Trophoblast cell (in vitro differentiated cells and primary cell): ENCODE results near the gene GAPDHS.

Experiments
- DNase-seq, 2 donors: peaks; one replicate each; pipeline ENCODE4 v3.0.0-alpha.2; 2016
- H2AFZ ChIP-seq: 2 replicates; pipeline ENCODE4 v1.6.1; 2013; ENCODE audit warnings: low read length, moderate library complexity, mild to moderate bottlenecking; ENCODE audit not compliant: insufficient read depth, poor library complexity
- H2AK5ac ChIP-seq: 2 replicates; pipeline ENCODE4 v1.6.1; 2013; ENCODE audit warnings: mild to moderate bottlenecking, low read length
- H2BK120ac ChIP-seq: 2 replicates; pipeline ENCODE4 v1.6.1; 2013; ENCODE audit warnings: low read length, mild to moderate bottlenecking, moderate library complexity; ENCODE audit not compliant: insufficient read depth, poor library complexity
- H2BK12ac ChIP-seq: 2 replicates; pipeline ENCODE4 v1.6.1; 2013; ENCODE audit warnings: mild to moderate bottlenecking, low read length, moderate library complexity
- H2BK5ac ChIP-seq: 2 replicates; pipeline ENCODE4 v1.6.1; 2013; ENCODE audit warnings: low read length, low read depth, moderate library complexity, mild to moderate bottlenecking; ENCODE audit not compliant: poor library complexity
- H3K14ac ChIP-seq: 2 replicates; pipeline ENCODE4 v1.6.1; 2013; ENCODE audit warnings: mild to moderate bottlenecking, low read length
- H3K18ac ChIP-seq: 2 replicates; pipeline ENCODE4 v1.6.1; 2013; ENCODE audit warnings: mild to moderate bottlenecking, low read length
- H3K23ac ChIP-seq: 2 replicates; pipeline ENCODE4 v1.6.1; 2013; ENCODE audit warnings: low read length
- H3K27ac ChIP-seq: 2 replicates; pipeline ENCODE4 v1.5.1; 2013; ENCODE audit warnings: low read depth, mild to moderate bottlenecking, inconsistent platforms, low read length, moderate library complexity
- H3K27me3 ChIP-seq: 2 replicates; pipeline ENCODE4 v1.6.1; 2013; ENCODE audit warnings: inconsistent platforms, mild to moderate bottlenecking, low read length, moderate library complexity; ENCODE audit not compliant: insufficient read depth
- H3K36me3 ChIP-seq, 2 experiments: 1 replicate in 1 of 2; 2 replicates in 1 of 2; pipeline ENCODE4 v1.6.1; 2013; ENCODE audit warnings: low read length in 2 of 2, mild to moderate bottlenecking in 2 of 2, moderate library complexity in 1 of 2; ENCODE audit not compliant: insufficient read depth in 2 of 2, control insufficient read depth in 1 of 2
- H3K4ac ChIP-seq: 2 replicates; pipeline ENCODE4 v1.6.1; 2013; ENCODE audit warnings: low read depth, mild to moderate bottlenecking, low read length, moderate library complexity
- H3K4me1 ChIP-seq, 2 experiments: 1 replicate in 1 of 2; 2 replicates in 1 of 2; pipeline ENCODE4 v1.6.1; 2013; ENCODE audit warnings: low read length in 2 of 2, mild to moderate bottlenecking in 2 of 2, moderate library complexity in 1 of 2; ENCODE audit not compliant: insufficient read depth in 2 of 2, control insufficient read depth in 1 of 2
- H3K4me2 ChIP-seq: 2 replicates; pipeline ENCODE4 v1.6.1; 2013; ENCODE audit warnings: inconsistent platforms, mild to moderate bottlenecking, low read length, moderate library complexity
- H3K4me3 ChIP-seq: 2 replicates; pipeline ENCODE4 v1.5.1; 2013; ENCODE audit warnings: mild to moderate bottlenecking, low read depth, low read length, inconsistent platforms
- H3K79me1 ChIP-seq: one replicate; pipeline ENCODE4 v1.6.1; 2013; ENCODE audit warnings: low read length
- H3K79me2 ChIP-seq: 2 replicates; pipeline ENCODE4 v1.6.1; 2013; ENCODE audit warnings: low read length, mild to moderate bottlenecking; ENCODE audit not compliant: control insufficient read depth, insufficient read depth, poor library complexity
- H3K9ac ChIP-seq: 2 replicates; pipeline ENCODE4 v1.6.1; 2013; ENCODE audit warnings: mild to moderate bottlenecking, low read length
- H3K9me3 ChIP-seq: 2 replicates; pipeline ENCODE4 v1.6.1; 2013; ENCODE audit warnings: low read depth, mild to moderate bottlenecking, control low read depth, inconsistent platforms, low read length; ENCODE audit not compliant: insufficient read depth
- H4K12ac ChIP-seq: 2 replicates; pipeline ENCODE4 v1.6.1; 2013; ENCODE audit warnings: low read depth, mild to moderate bottlenecking, low read length, moderate library complexity
- H4K8ac ChIP-seq: 2 replicates; pipeline ENCODE4 v1.6.1; 2013; ENCODE audit warnings: low read depth, mild to moderate bottlenecking, low read length, moderate library complexity
- H4K91ac ChIP-seq: one replicate; pipeline ENCODE4 v1.6.1; 2013; ENCODE audit warnings: low read depth, mild to moderate bottlenecking, low read length, moderate library complexity
- WGBS: extraction: QIAGEN DNeasy Blood & Tissue Kit; methylation state at CpG from one replicate; pipeline ENCODE4 v1.1.7; 2013; ENCODE audit warnings: missing lambda C conversion rate; ENCODE audit not compliant: insufficient read length, insufficient coverage; ENCODE audit errors: extremely low coverage; 5-methylcytosine and 5-hydroxymethylcytosine counted together

GAPDHS gene

GRCh38 chr19:35519291-35519690, 14.0 kb upstream of the GAPDHS start:
- Histone ChIP-seq H3K36me3 (no peaks in the 10 kb centered on the region), H2BK12ac (no peak overlapping the region), H3K79me1 (no peaks in the 10 kb centered on the region), H4K12ac (no peak overlapping the region), H2BK5ac (no peak overlapping the region), H3K23ac (no peak overlapping the region), H3K18ac (no peak overlapping the region), H3K79me2 (no peaks in the 10 kb centered on the region), H3K27ac (no peak overlapping the region), H2AFZ (no peak overlapping the region), H3K4ac (no peak overlapping the region), H3K9me3 (no peaks in the 10 kb centered on the region), H3K4me3 (no peak overlapping the region), H3K4me2 (no peak overlapping the region), H4K8ac (no peak overlapping the region), H3K9ac (no peak overlapping the region), H3K27me3 (no peaks in the 10 kb centered on the region), H3K4me1 (no peaks in the 10 kb centered on the region), H2BK120ac (no peak overlapping the region), H3K14ac (no peak overlapping the region), H4K91ac (no peak overlapping the region), H2AK5ac (no peak overlapping the region)
- no CpG with 5 or more reads among the region's 7 CpGs for WGBS
- DNase-seq: no peak

DNA sequence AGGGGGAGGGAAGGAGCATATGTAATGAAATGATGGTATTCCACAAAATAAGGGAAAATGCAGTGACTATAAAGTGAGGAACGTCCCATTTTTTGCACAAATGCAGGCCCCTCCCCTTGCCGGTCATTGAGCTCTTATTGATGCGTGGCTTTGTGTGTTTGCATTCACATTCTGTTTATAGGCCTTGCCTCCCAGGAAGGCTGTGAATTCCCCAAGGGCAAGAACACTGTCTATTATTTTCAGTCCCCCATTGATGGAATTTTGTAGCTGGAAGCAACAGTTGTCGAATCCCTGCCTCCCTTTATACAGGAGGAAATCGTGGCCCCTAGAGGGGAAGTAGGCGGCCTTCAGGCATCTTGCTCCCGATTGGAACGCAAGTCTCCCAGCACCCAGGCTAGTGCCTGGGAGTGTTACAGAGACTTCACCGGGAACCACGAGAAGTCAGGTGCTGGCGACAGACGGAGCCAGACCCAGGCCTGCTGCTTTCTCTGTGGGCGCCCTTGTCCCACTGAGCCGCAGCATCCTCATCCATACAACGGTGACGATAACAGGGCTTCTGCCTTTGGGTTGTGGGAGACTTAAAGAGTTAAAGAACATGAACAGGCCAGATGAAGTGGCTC, 12.0 kb upstream of the GAPDHS start:
- H3K23ac ChIP-seq: no peak overlapping the region
- no peaks in the 10 kb centered on the region for H3K9me3 ChIP-seq
- H3K4ac ChIP-seq: no peak overlapping the region
- H2BK5ac ChIP-seq: no peak overlapping the region
- H4K12ac ChIP-seq: no peak overlapping the region
- no peak overlapping the region for H3K4me3 ChIP-seq
- H3K4me1 ChIP-seq: no peaks in the 10 kb centered on the region
- no CpG with 5 or more reads among the region's 16 CpGs for WGBS
- H2AFZ ChIP-seq: no peak overlapping the region
- no peak overlapping the region for H4K8ac ChIP-seq
- H2BK120ac ChIP-seq: no peak overlapping the region
- H2AK5ac ChIP-seq: no peak overlapping the region
- H2BK12ac ChIP-seq: no peak overlapping the region
- DNase-seq: no peak
- H3K27ac ChIP-seq: no peak overlapping the region
- H4K91ac ChIP-seq: no peak overlapping the region
- H3K79me2 ChIP-seq: no peaks in the 10 kb centered on the region
- no peak overlapping the region for H3K18ac ChIP-seq
- H3K4me2 ChIP-seq: no peak overlapping the region
- H3K27me3 ChIP-seq: no peaks in the 10 kb centered on the region
- H3K14ac ChIP-seq: no peak overlapping the region
- no peak overlapping the region for H3K9ac ChIP-seq
- no peaks in the 10 kb centered on the region for H3K36me3 ChIP-seq
- H3K79me1 ChIP-seq: no peaks in the 10 kb centered on the region

DNA sequence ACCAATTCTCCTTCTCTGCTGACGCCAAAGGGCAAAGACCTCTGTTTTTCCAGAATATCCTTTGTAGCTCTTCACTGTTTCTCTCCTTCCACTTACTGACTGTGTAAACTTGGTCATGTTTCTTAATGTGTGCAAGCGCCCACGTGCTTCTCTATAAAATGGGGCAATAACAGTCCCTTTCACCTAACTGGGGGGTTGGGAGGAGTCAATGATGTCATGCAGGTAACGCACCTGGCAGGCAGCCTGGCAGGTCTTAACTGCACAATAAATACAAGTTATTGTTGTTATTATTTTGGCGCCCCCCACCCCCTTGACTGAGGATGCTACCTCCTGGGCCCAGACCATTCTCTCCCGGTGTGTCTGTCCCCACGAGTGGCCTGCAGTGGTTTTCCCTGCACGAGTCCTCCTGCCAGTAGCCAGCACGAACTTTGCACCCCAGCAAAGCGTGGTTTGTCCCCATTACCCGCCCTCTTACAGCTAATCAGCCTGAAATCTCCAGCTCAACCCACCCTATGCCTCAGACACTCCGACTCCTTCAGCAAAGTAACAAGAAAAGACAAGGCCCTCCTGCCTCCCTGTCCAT, 10.4 kb upstream of the GAPDHS start:
- Histone ChIP-seq H3K18ac (no peak overlapping the region), H3K23ac (no peak overlapping the region), H4K8ac (no peak overlapping the region), H3K79me2 (no peaks in the 10 kb centered on the region), H3K4ac (no peak overlapping the region), H3K36me3 (no peaks in the 10 kb centered on the region), H3K79me1 (no peaks in the 10 kb centered on the region), H2BK12ac (no peak overlapping the region), H4K91ac (no peak overlapping the region), H3K4me2 (no peak overlapping the region), H3K27me3 (no peaks in the 10 kb centered on the region), H3K14ac (no peak overlapping the region), H3K9ac (no peak overlapping the region), H3K9me3 (no peaks in the 10 kb centered on the region), H2BK120ac (no peak overlapping the region), H2AK5ac (no peak overlapping the region), H2BK5ac (no peak overlapping the region), H2AFZ (no peak overlapping the region), H3K27ac (no peak overlapping the region), H4K12ac (no peak overlapping the region), H3K4me1 (no peaks in the 10 kb centered on the region), H3K4me3 (no peak overlapping the region)
- WGBS: no CpG with 5 or more reads among the region's 12 CpGs
- DNase-seq: no peak

DNA sequence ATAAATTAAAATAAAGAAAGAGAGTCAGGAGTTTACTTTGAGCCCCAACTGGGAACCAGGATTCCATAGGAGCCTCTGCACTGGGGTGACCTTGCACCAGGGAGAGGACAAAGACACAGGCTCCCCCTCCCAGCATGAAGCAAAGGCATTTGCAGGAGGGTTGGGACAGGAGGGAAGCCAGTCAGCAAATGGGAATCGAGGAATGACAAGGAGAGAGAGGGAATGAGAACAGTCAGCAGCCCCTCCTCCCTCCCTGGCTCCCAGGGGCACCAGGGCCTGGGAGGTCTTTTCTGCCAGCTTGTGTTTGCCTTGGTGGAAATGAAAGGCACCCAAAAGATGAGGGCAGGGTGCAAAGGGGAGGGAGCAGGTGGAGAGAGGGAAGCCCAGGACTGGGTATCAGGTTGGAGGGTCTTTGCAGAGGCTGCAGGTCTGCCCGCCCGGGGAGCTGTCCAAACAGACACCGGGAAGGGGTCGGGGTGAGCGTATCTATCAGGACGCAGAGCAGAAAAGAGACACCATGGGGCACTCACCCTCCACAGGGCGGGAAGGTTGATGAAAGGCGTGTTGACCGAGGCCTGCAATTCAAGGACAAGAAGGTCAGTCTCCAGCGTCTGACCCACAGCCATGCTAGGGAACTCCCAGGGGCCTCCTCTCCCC, 8.9 kb upstream of the GAPDHS start:
- Histone ChIP-seq H3K9me3 (peaks cover 2% of the 10 kb centered on the region), H3K27me3 (no peaks in the 10 kb centered on the region), H3K79me1 (no peaks in the 10 kb centered on the region), H2AFZ (no peak overlapping the region), H3K36me3 (no peaks in the 10 kb centered on the region), H4K91ac (no peak overlapping the region), H3K9ac (no peak overlapping the region), H3K4me2 (no peak overlapping the region), H3K4me1 (no peaks in the 10 kb centered on the region), H3K4ac (no peak overlapping the region), H2BK120ac (no peak overlapping the region), H3K4me3 (no peak overlapping the region), H4K12ac (no peak overlapping the region), H3K23ac (no peak overlapping the region), H3K27ac (no peak overlapping the region), H2AK5ac (no peak overlapping the region), H3K14ac (no peak overlapping the region), H2BK12ac (no peak overlapping the region), H3K79me2 (no peaks in the 10 kb centered on the region), H2BK5ac (no peak overlapping the region), H4K8ac (no peak overlapping the region), H3K18ac (no peak overlapping the region)
- whole genome bisulfite sequencing: no CpG with 5 or more reads among the region's 11 CpGs
- no peak for DNase-seq
